Activated T-cell treated with anti-CD3 and anti-CD28 coated beads, Interleukin-2, amount 50 U/mL, for 72 hours (primary cell): ENCODE results near the gene VMO1. TPM values are rescaled to one million over a fixed set of nuclear protein-coding genes. Genes with fewer than 3 reads are reported as not detected.

Experiments
- ATAC-seq, 2 donors: fragments of 150-1000 bp; cut with Tn5 transposase; replicated peaks in 1 of 2; 2 replicates each; pipeline ENCODE4 v1.10.0; 2021; ENCODE audit warnings: moderate library complexity in 2 of 2, mild to moderate bottlenecking in 1 of 2
- DNase-seq, 2 donors: peaks; one replicate each; pipeline ENCODE4 v3.0.0; 2021 to 2022; ENCODE audit warnings: mixed read lengths in 1 of 2
- H3K27ac Mint-ChIP-seq: one replicate; pipeline ENCODE4 v1.8.0; 2022; ENCODE audit warnings: mild to moderate bottlenecking, moderate library complexity, mixed read lengths
- H3K27me3 Mint-ChIP-seq: one replicate; pipeline ENCODE4 v1.8.0; 2022; ENCODE audit warnings: low read depth, mixed read lengths
- H3K36me3 Mint-ChIP-seq, 2 donors: one replicate each; pipeline ENCODE4 v1.8.0; 2022; ENCODE audit warnings: mixed read lengths in 2 of 2, mild to moderate bottlenecking in 1 of 2; ENCODE audit not compliant: insufficient read depth in 2 of 2
- H3K4me1 Mint-ChIP-seq: one replicate; pipeline ENCODE4 v1.8.0; 2022; ENCODE audit warnings: low read depth, mixed read lengths
- H3K4me3 Mint-ChIP-seq, 2 donors: one replicate each; pipeline ENCODE4 v1.8.0; 2022; ENCODE audit warnings: mild to moderate bottlenecking in 2 of 2, mixed read lengths in 2 of 2, moderate library complexity in 2 of 2
- H3K9me3 Mint-ChIP-seq, 2 donors: one replicate each; pipeline ENCODE4 v1.8.0; 2022; ENCODE audit warnings: mixed read lengths in 2 of 2
- total RNA-seq, 2 donors: library from RNA; stranded (reverse); gene quantifications; one replicate each; pipeline ENCODE4 v1.2.3, GENCODE V29; 2022

VMO1 gene
- total RNA-seq, 2 donors from 2014 or later, result 0.46 to 1.1 TPM

- ATAC-seq (no peak), DNase-seq (no peak)
- H3K4me3 Mint-ChIP-seq, result no peak overlapping the region
- H3K27ac Mint-ChIP-seq, result no peak overlapping the region
- no peaks in the 10 kb centered on the region for H3K27me3 Mint-ChIP-seq
- no peaks in the 10 kb centered on the region for H3K9me3 Mint-ChIP-seq
- H3K36me3 Mint-ChIP-seq, result peaks cover 3 to 4% of the 10 kb centered on the region in 2 donors
- H3K4me1 Mint-ChIP-seq, result peaks cover 9% of the 10 kb centered on the region
Measured at GRCh38 chr17:4811471-4811870, 25.3 kb upstream of the VMO1 start.

GRCh38 chr17:4810696-4811290, 24.6 kb upstream of the VMO1 start:
- ATAC-seq, result no peak
- H3K36me3 Mint-ChIP-seq, result peaks cover 3 to 4% of the 10 kb centered on the region in 2 donors
- H3K27me3 Mint-ChIP-seq, result no peaks in the 10 kb centered on the region
- H3K4me3 Mint-ChIP-seq, result no peak overlapping the region
- no peak for DNase-seq
- H3K27ac Mint-ChIP-seq, result no peak overlapping the region
- H3K9me3 Mint-ChIP-seq, result no peaks in the 10 kb centered on the region
- H3K4me1 Mint-ChIP-seq, result peaks cover 9% of the 10 kb centered on the region

- Mint-ChIP-seq H3K4me3 (peak overlapping the region; percentile 52 to 83), H3K4me1 (peaks cover 9% of the 10 kb centered on the region), H3K36me3 (peaks cover 3 to 4% of the 10 kb centered on the region in 2 donors), H3K27ac (peak overlapping the region; percentile 53), H3K9me3 (no peaks in the 10 kb centered on the region), H3K27me3 (no peaks in the 10 kb centered on the region)
- ATAC-seq, result no peak
- DNase-seq, result no peak
Measured at GRCh38 chr17:4808378-4808767, 22.2 kb upstream of the VMO1 start.

GRCh38 chr17:4807605-4808377, 21.6 kb upstream of the VMO1 start:
- peaks cover 9% of the 10 kb centered on the region for H3K4me1 Mint-ChIP-seq
- DNase-seq (no peak), ATAC-seq (no peak)
- peak overlapping the region; percentile 65 for H3K27ac Mint-ChIP-seq
- H3K9me3 Mint-ChIP-seq, result no peaks in the 10 kb centered on the region
- H3K27me3 Mint-ChIP-seq, result no peaks in the 10 kb centered on the region
- H3K4me3 Mint-ChIP-seq, result peak overlapping the region; percentile 83 to 85
- H3K36me3 Mint-ChIP-seq, result peaks cover 3 to 4% of the 10 kb centered on the region in 2 donors

GRCh38 chr17:4806777-4807604, 20.8 kb upstream of the VMO1 start, which contains the start of gene PLD2:
PLD2 (plus strand) TSS chr17:4807152; CDS start chr17:4807773, 621 bp downstream.
- H3K36me3 Mint-ChIP-seq, result peaks cover 3 to 4% of the 10 kb centered on the region in 2 donors

GRCh38 chr17:4806456-4806776, 20.3 kb upstream of the VMO1 start:
- Mint-ChIP-seq H3K27me3 (no peaks in the 10 kb centered on the region), H3K27ac (peak overlapping the region; percentile 42), H3K36me3 (peaks cover 3 to 4% of the 10 kb centered on the region in 2 donors), H3K9me3 (no peaks in the 10 kb centered on the region), H3K4me3 (peak overlapping the region; percentile 77 to 86), H3K4me1 (peaks cover 9% of the 10 kb centered on the region)
- DNase-seq (no peak), ATAC-seq (no peak)

More at GRCh38 chr17:4806777-4807604, 20.8 kb upstream of the VMO1 start, which contains the start of gene PLD2:
- peaks cover 9% of the 10 kb centered on the region for H3K4me1 Mint-ChIP-seq
- no peaks in the 10 kb centered on the region for H3K9me3 Mint-ChIP-seq
- peak within 1 kb of the TSS; percentile 65 for H3K27ac Mint-ChIP-seq
- DNase-seq, result peak; percentile 95 to 96
- H3K4me3 Mint-ChIP-seq, result peak within 1 kb of the TSS; percentile 83 to 86
- no peaks in the 10 kb centered on the region for H3K27me3 Mint-ChIP-seq
- peak; percentile 99 for ATAC-seq

GRCh38 chr17:4802228-4802627, 16.1 kb upstream of the VMO1 start, which contains the start of gene C17orf114:
C17orf114 (minus strand) TSS chr17:4802328.
- ATAC-seq (no peak), DNase-seq (no peak)
- Mint-ChIP-seq H3K36me3 (peaks cover 0 to 2% of the 10 kb centered on the region in 2 donors), H3K27ac (no peak within 1 kb of the TSS), H3K4me1 (peaks cover 11% of the 10 kb centered on the region), H3K9me3 (no peaks in the 10 kb centered on the region), H3K27me3 (no peaks in the 10 kb centered on the region), H3K4me3 (no peak within 1 kb of the TSS)

- H3K4me1 Mint-ChIP-seq, result peaks cover 23% of the 10 kb centered on the region
- no peak overlapping the region for H3K4me3 Mint-ChIP-seq
- no peaks in the 10 kb centered on the region for H3K27me3 Mint-ChIP-seq
- H3K27ac Mint-ChIP-seq, result no peak overlapping the region
- no peaks in the 10 kb centered on the region for H3K9me3 Mint-ChIP-seq
- DNase-seq (no peak), ATAC-seq (no peak)
- H3K36me3 Mint-ChIP-seq, result peaks cover 3 to 7% of the 10 kb centered on the region in 2 donors
Measured at GRCh38 chr17:4800462-4801196, 14.5 kb upstream of the VMO1 start.

GRCh38 chr17:4796552-4796920, 10.4 kb upstream of the VMO1 start:
- Mint-ChIP-seq H3K4me3 (peak overlapping the region; percentile 98 to 99), H3K4me1 (peaks cover 26% of the 10 kb centered on the region), H3K36me3 (peaks cover 3 to 7% of the 10 kb centered on the region in 2 donors), H3K27ac (peak overlapping the region; percentile 98), H3K27me3 (no peaks in the 10 kb centered on the region), H3K9me3 (no peaks in the 10 kb centered on the region)
- ATAC-seq (peak; percentile 33 to 35), DNase-seq (peak; percentile 39 to 42)

GRCh38 chr17:4795168-4795567, 9.0 kb upstream of the VMO1 start:
- peaks cover 3 to 8% of the 10 kb centered on the region in 2 donors for H3K36me3 Mint-ChIP-seq
- H3K4me1 Mint-ChIP-seq, result peaks cover 29% of the 10 kb centered on the region
- peak overlapping the region in 1 of 2 donors; percentile 98 for H3K4me3 Mint-ChIP-seq
- DNase-seq (no peak), ATAC-seq (no peak)
- H3K9me3 Mint-ChIP-seq, result no peaks in the 10 kb centered on the region
- no peaks in the 10 kb centered on the region for H3K27me3 Mint-ChIP-seq
- peak overlapping the region; percentile 98 for H3K27ac Mint-ChIP-seq

- Mint-ChIP-seq H3K36me3 (peaks cover 0 to 1% of the 10 kb centered on the region in 2 donors), H3K4me1 (peaks cover 36% of the 10 kb centered on the region), H3K27me3 (peaks cover 25% of the 10 kb centered on the region), H3K4me3 (peak overlapping the region; percentile 76 to 95), H3K27ac (peak overlapping the region; percentile 56), H3K9me3 (no peaks in the 10 kb centered on the region)
- no peak for DNase-seq
- ATAC-seq, result no peak
Measured at GRCh38 chr17:4790705-4791088, 4.5 kb upstream of the VMO1 start.

- Mint-ChIP-seq H3K36me3 (peaks cover 0 to 1% of the 10 kb centered on the region in 2 donors), H3K27me3 (peaks cover 25% of the 10 kb centered on the region), H3K27ac (peak overlapping the region; percentile 56), H3K4me1 (peaks cover 38% of the 10 kb centered on the region), H3K9me3 (no peaks in the 10 kb centered on the region), H3K4me3 (peak overlapping the region; percentile 80 to 95)
- peak; percentile 90 for ATAC-seq
- DNase-seq, result peak; percentile 90 to 92
Measured at GRCh38 chr17:4789951-4790704, 4.0 kb upstream of the VMO1 start.
